ENCODE measurements around the gene DPM2. TPM values are rescaled to one million over a fixed set of nuclear protein-coding genes. Genes with fewer than 3 reads are reported as not detected.

The DPM2 gene
- total and polyA plus RNA-seq, 4 donors: 20.5 to 51.3 (median 50.9) TPM

- Histone ChIP-seq H3K4me1 (ENCODE audit: control insufficient read depth in 5 of 5, insufficient read depth in 5 of 5, low read length in 5 of 5) (peaks cover 0 to 15% (median 13%) of the 10 kb centered on the region in 5 donors), H3K27ac (ENCODE audit: low read depth in 1 of 2, low read length in 1 of 2) (no peak overlapping the region), H3K9me3 (ENCODE audit: control insufficient read depth in 4 of 4, insufficient read depth in 3 of 4, low read length in 3 of 4) (no peaks in the 10 kb centered on the region), H3K4me3 (no peak overlapping the region), H3K27me3 (ENCODE audit: control insufficient read depth in 3 of 3, insufficient read depth in 3 of 3, low read length in 2 of 3) (no peaks in the 10 kb centered on the region), H3K9ac (ENCODE audit: insufficient read depth in 1 of 2, low read length in 2 of 2) (no peak overlapping the region), H3K36me3 (ENCODE audit: control insufficient read depth in 4 of 4, insufficient read depth in 4 of 4, low read length in 4 of 4) (peaks cover 0 to 28% (median 3%) of the 10 kb centered on the region in 4 donors)
- 90 to 97% methylated on average over 11 of the region's 11 CpGs for WGBS, 2 donors
- no peak for ATAC-seq (ENCODE audit: insufficient read depth, low FRiP score)
- DNase-seq: no peak
- no peak for TF ChIP-seq CTCF (IDR thresholded peaks at IDR 0.05; ENCODE audit: control extremely low read depth, extremely low read depth)
These were observed 24.0 kb downstream of the DPM2 start for GRCh38 chr9:127913682-127914081.

GRCh38 chr9:127912882-127913281, 24.8 kb downstream of the DPM2 start:
- Histone ChIP-seq H3K9me3 (ENCODE audit: control insufficient read depth in 4 of 4, insufficient read depth in 3 of 4, low read length in 3 of 4) (no peaks in the 10 kb centered on the region), H3K4me1 (ENCODE audit: control insufficient read depth in 5 of 5, insufficient read depth in 5 of 5, low read length in 5 of 5) (peaks cover 0 to 15% (median 8%) of the 10 kb centered on the region in 5 donors), H3K36me3 (ENCODE audit: control insufficient read depth in 4 of 4, insufficient read depth in 4 of 4, low read length in 4 of 4) (peaks cover 2 to 34% (median 4%) of the 10 kb centered on the region in 4 donors), H3K27ac (ENCODE audit: low read depth in 1 of 2, low read length in 1 of 2) (peak overlapping the region in 1 of 2 donors; percentile 48), H3K9ac (ENCODE audit: insufficient read depth in 1 of 2, low read length in 2 of 2) (no peak overlapping the region), H3K27me3 (ENCODE audit: control insufficient read depth in 3 of 3, insufficient read depth in 3 of 3, low read length in 2 of 3) (no peaks in the 10 kb centered on the region), H3K4me3 (no peak overlapping the region)
- 69 to 76% methylated on average over 5 of the region's 5 CpGs for WGBS, 2 donors
- no peak for TF ChIP-seq CTCF (IDR thresholded peaks at IDR 0.05; ENCODE audit: control extremely low read depth, extremely low read depth)
- DNase-seq: peak; percentile 49 to 83 (median 68)
- ATAC-seq (ENCODE audit: insufficient read depth, low FRiP score): peak; percentile 13

GRCh38 chr9:127912296-127912695, 25.4 kb downstream of the DPM2 start:
- WGBS, 2 donors: 91 to 94% methylated on average over 31 of the region's 31 CpGs
- H3K27ac ChIP-seq (ENCODE audit: low read depth in 1 of 2, low read length in 1 of 2): peak overlapping the region in 1 of 2 donors; percentile 48
- H3K9ac ChIP-seq (ENCODE audit: insufficient read depth in 1 of 2, low read length in 2 of 2): no peak overlapping the region
- ATAC-seq (ENCODE audit: insufficient read depth, low FRiP score): no peak
- H3K4me1 ChIP-seq (ENCODE audit: control insufficient read depth in 5 of 5, insufficient read depth in 5 of 5, low read length in 5 of 5): peaks cover 0 to 13% (median 8%) of the 10 kb centered on the region in 5 donors
- no peaks in the 10 kb centered on the region for H3K27me3 ChIP-seq (ENCODE audit: control insufficient read depth in 3 of 3, insufficient read depth in 3 of 3, low read length in 2 of 3)
- H3K36me3 ChIP-seq (ENCODE audit: control insufficient read depth in 4 of 4, insufficient read depth in 4 of 4, low read length in 4 of 4): peaks cover 2 to 36% (median 4%) of the 10 kb centered on the region in 4 donors
- H3K9me3 ChIP-seq (ENCODE audit: control insufficient read depth in 4 of 4, insufficient read depth in 3 of 4, low read length in 3 of 4): no peaks in the 10 kb centered on the region
- no peak for TF ChIP-seq CTCF (IDR thresholded peaks at IDR 0.05; ENCODE audit: control extremely low read depth, extremely low read depth)
- no peak overlapping the region for H3K4me3 ChIP-seq
- no peak for DNase-seq
